Loucy (cell line): ENCODE measurements around the gene TEKT1.
"Not testable (repeated sequence)": the region's sequence is repeated elsewhere in the genome, so short reads cannot be mapped to it uniquely, and the experiment has no call there.

Experiments
- H2AFZ ChIP-seq: fragments of 200-600 bp; sonication (generic); 2 replicates; pipeline ENCODE4 v1.6.0; 2016; ENCODE audit warnings: antibody characterized with exemption, mild to moderate bottlenecking, low read length, moderate library complexity
- H3F3A ChIP-seq: fragments of 200-600 bp; 2 replicates; pipeline ENCODE4 v1.6.0; 2016; ENCODE audit warnings: antibody characterized with exemption, low read depth, mild to moderate bottlenecking
- H3K27me3 ChIP-seq: fragments of 200-600 bp; sonication (generic); 2 replicates; pipeline ENCODE4 v1.6.1; 2014; ENCODE audit warnings: low read length, mild to moderate bottlenecking; ENCODE audit not compliant: insufficient read depth, poor library complexity, severe bottlenecking
- H3K36me3 ChIP-seq: fragments of 200-600 bp; sonication (generic); 2 replicates; pipeline ENCODE4 v1.6.1; 2016; ENCODE audit warnings: low read length; ENCODE audit not compliant: insufficient read depth
- H3K4me1 ChIP-seq: fragments of 200-600 bp; sonication (generic); 2 replicates; pipeline ENCODE4 v1.5.1; 2014; ENCODE audit warnings: low read length, mild to moderate bottlenecking; ENCODE audit not compliant: insufficient read depth, poor library complexity, severe bottlenecking
- H3K4me2 ChIP-seq: fragments of 200-600 bp; sonication (generic); 2 replicates; pipeline ENCODE4 v1.6.0; 2014; ENCODE audit warnings: antibody characterized with exemption, low read length, low read depth, mild to moderate bottlenecking; ENCODE audit not compliant: poor library complexity, severe bottlenecking
- H3K4me3 ChIP-seq: fragments of 200-600 bp; sonication (generic); 2 replicates; pipeline ENCODE4 v1.5.1; 2014; ENCODE audit warnings: low read length, mild to moderate bottlenecking, mixed read lengths; ENCODE audit not compliant: poor library complexity, severe bottlenecking
- H3K79me2 ChIP-seq: fragments of 200-600 bp; sonication (generic); 2 replicates; pipeline ENCODE4 v1.6.1; 2014; ENCODE audit warnings: low read length; ENCODE audit not compliant: insufficient read depth
- H3K9ac ChIP-seq: fragments of 200-600 bp; sonication (generic); 2 replicates; pipeline ENCODE4 v1.6.0; 2014; ENCODE audit warnings: mild to moderate bottlenecking, low read depth, low read length, moderate library complexity; ENCODE audit not compliant: poor library complexity, severe bottlenecking
- H3K9me2 ChIP-seq: fragments of 200-600 bp; sonication (generic); replicated peaks from 2 replicates; pipeline ENCODE4 v1.6.1; 2016; ENCODE audit warnings: low read depth, low read length, mixed read lengths
- H3K9me3 ChIP-seq: fragments of 200-600 bp; sonication (generic); 2 replicates; pipeline ENCODE4 v1.6.1; 2014; ENCODE audit warnings: mild to moderate bottlenecking, antibody characterized with exemption, low read length, low read depth; ENCODE audit not compliant: insufficient read depth
- H4K20me1 ChIP-seq: fragments of 200-600 bp; sonication (generic); 2 replicates; pipeline ENCODE4 v1.6.0; 2014; ENCODE audit warnings: antibody characterized with exemption, low read length, mild to moderate bottlenecking; ENCODE audit not compliant: insufficient read depth, poor library complexity, severe bottlenecking
- CTCF ChIP-seq: fragments of 200-600 bp; sonication (generic); conservative IDR thresholded peaks from 2 replicates; pipeline ENCODE4 v1.5.1; 2014; ENCODE audit warnings: mild to moderate bottlenecking, antibody characterized with exemption, low read length
- EZH2phosphoT487 ChIP-seq: fragments of 200-600 bp; IDR thresholded peaks from 2 replicates; pipeline ENCODE4 v1.6.1; 2018; ENCODE audit warnings: antibody characterized with exemption, mild to moderate bottlenecking, moderate library complexity, borderline replicate concordance

TEKT1 gene

GRCh38 chr17:6818938-6819337 lies 12.6 kb downstream of the TEKT1 start:
- H3K27me3 ChIP-seq: no peaks in the 10 kb centered on the region
- no peaks in the 10 kb centered on the region for H3K9me3 ChIP-seq
- H3K36me3 ChIP-seq: no peaks in the 10 kb centered on the region
- no peaks in the 10 kb centered on the region for H3K79me2 ChIP-seq
- TF ChIP-seq EZH2phosphoT487 (no peak), CTCF (no peak)
- H3K4me2 ChIP-seq: no peak overlapping the region
- H2AFZ ChIP-seq: no peak overlapping the region
- no peaks in the 10 kb centered on the region for H3F3A ChIP-seq
- H3K4me1 ChIP-seq: no peaks in the 10 kb centered on the region
- H3K9me2 ChIP-seq: no peaks in the 10 kb centered on the region
- H3K9ac ChIP-seq: no peak overlapping the region
- H3K4me3 ChIP-seq: no peak overlapping the region
- H4K20me1 ChIP-seq: no peaks in the 10 kb centered on the region

GRCh38 chr17:6816368-6816767 lies 15.2 kb downstream of the TEKT1 start:
- H3K4me2 ChIP-seq, H3K9ac ChIP-seq, H3K9me3 ChIP-seq, H3K4me1 ChIP-seq, H3K27me3 ChIP-seq, H3F3A ChIP-seq, H3K36me3 ChIP-seq, H2AFZ ChIP-seq, H4K20me1 ChIP-seq, H3K79me2 ChIP-seq, H3K4me3 ChIP-seq, H3K9me2 ChIP-seq: not testable (repeated sequence)

GRCh38 chr17:6815775-6816174 lies 15.8 kb downstream of the TEKT1 start:
- TF ChIP-seq EZH2phosphoT487 (no peak), CTCF (no peak)
- no peak overlapping the region for H3K9ac ChIP-seq
- H3K4me2 ChIP-seq: no peak overlapping the region
- no peaks in the 10 kb centered on the region for H3K4me1 ChIP-seq
- H3K9me3 ChIP-seq: no peaks in the 10 kb centered on the region
- H3K36me3 ChIP-seq: no peaks in the 10 kb centered on the region
- H3K27me3 ChIP-seq: no peaks in the 10 kb centered on the region
- H3K9me2 ChIP-seq: no peaks in the 10 kb centered on the region
- no peak overlapping the region for H3K4me3 ChIP-seq
- no peaks in the 10 kb centered on the region for H3K79me2 ChIP-seq
- H4K20me1 ChIP-seq: no peaks in the 10 kb centered on the region
- no peak overlapping the region for H2AFZ ChIP-seq
- no peaks in the 10 kb centered on the region for H3F3A ChIP-seq

GRCh38 chr17:6812295-6812694 lies 19.2 kb downstream of the TEKT1 start:
- no peaks in the 10 kb centered on the region for H4K20me1 ChIP-seq
- no peaks in the 10 kb centered on the region for H3F3A ChIP-seq
- H3K9me2 ChIP-seq: no peaks in the 10 kb centered on the region
- no peak overlapping the region for H3K4me3 ChIP-seq
- no peaks in the 10 kb centered on the region for H3K9me3 ChIP-seq
- no peaks in the 10 kb centered on the region for H3K79me2 ChIP-seq
- TF ChIP-seq EZH2phosphoT487 (no peak), CTCF (no peak)
- H3K4me1 ChIP-seq: no peaks in the 10 kb centered on the region
- no peak overlapping the region for H3K4me2 ChIP-seq
- H3K9ac ChIP-seq: no peak overlapping the region
- no peaks in the 10 kb centered on the region for H3K36me3 ChIP-seq
- H3K27me3 ChIP-seq: no peaks in the 10 kb centered on the region
- H2AFZ ChIP-seq: no peak overlapping the region
